AG04449 (cell line): Measurements from ENCODE around the gene ROBO1.

Source experiments
- CTCF ChIA-PET: fragments of 350-600 bp; formaldehyde crosslinking; extraction: SDS; loops from one replicate; lab custom pipeline; 2021; ENCODE audit warnings: antibody characterized with exemption; lab: Yijun Ruan, JAX
- POLR2A ChIA-PET: fragments of 400-600, 350-600 bp; formaldehyde crosslinking; extraction: SDS; loops from one replicate; lab custom pipeline; 2020; ENCODE audit warnings: antibody characterized with exemption, inconsistent platforms; lab: Yijun Ruan, JAX
- DNase-seq: peaks from one replicate; pipeline ENCODE4 v3.0.0-alpha.2; 2010; ENCODE audit warnings: low read depth, low spot score
- H3K4me3 ChIP-seq: 2 replicates; pipeline ENCODE4 v1.5.1; 2011; ENCODE audit warnings: low read depth, mild to moderate bottlenecking, control low read depth, low read length
- CTCF ChIP-seq: IDR thresholded peaks from one replicate; pipeline ENCODE4 v1.5.1; 2011; ENCODE audit warnings: mild to moderate bottlenecking, moderate library complexity, low read length, control low read depth, inconsistent platforms; ENCODE audit not compliant: insufficient read depth; ENCODE audit errors: missing control alignments

The ROBO1 gene

GRCh38 chr3:78856164-78856563 is 911.6 kb downstream of the ROBO1 start:
- H3K4me3 ChIP-seq: no peak overlapping the region
- ChIA-PET CTCF (interaction anchor here (0.9 to 1.0 kb wide), 2 partner anchors 9 to 11 kb away, joined by 3 read pairs; no protein-coding TSS in a partner anchor), POLR2A (no interaction called here)
- DNase-seq: no peak
- TF ChIP-seq CTCF: no peak

GRCh38 chr3:78855190-78855589 is 912.6 kb downstream of the ROBO1 start:
- no peak overlapping the region for H3K4me3 ChIP-seq
- CTCF ChIA-PET: no interaction called here
- no peak for TF ChIP-seq CTCF
- DNase-seq: no peak
- POLR2A ChIA-PET: no interaction called here

GRCh38 chr3:78848392-78849288 is 919.2 kb downstream of the ROBO1 start:
- no peak for TF ChIP-seq CTCF
- H3K4me3 ChIP-seq: no peak overlapping the region
- no peak for DNase-seq
- CTCF ChIA-PET: no interaction called here
- POLR2A ChIA-PET: no interaction called here

- CTCF ChIA-PET: interaction anchor here (1.5 kb wide), 1 partner anchor 9 kb away, joined by 3 read pairs; no protein-coding TSS in a partner anchor
- TF ChIP-seq CTCF: no peak
- no peak overlapping the region for H3K4me3 ChIP-seq
- no peak for DNase-seq
- POLR2A ChIA-PET: no interaction called here
Observed at GRCh38 chr3:78847603-78848002, 920.2 kb downstream of the ROBO1 start.

GRCh38 chr3:78847203-78847602 is 920.6 kb downstream of the ROBO1 start:
- no peak overlapping the region for H3K4me3 ChIP-seq
- POLR2A ChIA-PET: no interaction called here
- no peak for DNase-seq
- TF ChIP-seq CTCF: no peak
- CTCF ChIA-PET: interaction anchor here (1.5 kb wide), 1 partner anchor 9 kb away, joined by 3 read pairs; no protein-coding TSS in a partner anchor

GRCh38 chr3:78846718-78847117 is 921.1 kb downstream of the ROBO1 start:
- POLR2A ChIA-PET: no interaction called here

More at GRCh38 chr3:78846718-78847117, 921.1 kb downstream of the ROBO1 start:
- CTCF ChIA-PET: interaction anchor here (1.5 kb wide), 1 partner anchor 10 kb away, joined by 3 read pairs; no protein-coding TSS in a partner anchor
- no peak for TF ChIP-seq CTCF
- DNase-seq: peak; percentile 37
- H3K4me3 ChIP-seq: no peak overlapping the region
